ELF-1 (cell line): ENCODE measurements around the gene SAP30L.

Experiments used
- DNase-seq: peaks from one replicate; pipeline ENCODE4 v3.0.0-alpha.2; 2016; ENCODE audit warnings: low read depth, low spot score

Gene SAP30L, protein sequence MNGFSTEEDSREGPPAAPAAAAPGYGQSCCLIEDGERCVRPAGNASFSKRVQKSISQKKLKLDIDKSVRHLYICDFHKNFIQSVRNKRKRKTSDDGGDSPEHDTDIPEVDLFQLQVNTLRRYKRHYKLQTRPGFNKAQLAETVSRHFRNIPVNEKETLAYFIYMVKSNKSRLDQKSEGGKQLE

DNA sequence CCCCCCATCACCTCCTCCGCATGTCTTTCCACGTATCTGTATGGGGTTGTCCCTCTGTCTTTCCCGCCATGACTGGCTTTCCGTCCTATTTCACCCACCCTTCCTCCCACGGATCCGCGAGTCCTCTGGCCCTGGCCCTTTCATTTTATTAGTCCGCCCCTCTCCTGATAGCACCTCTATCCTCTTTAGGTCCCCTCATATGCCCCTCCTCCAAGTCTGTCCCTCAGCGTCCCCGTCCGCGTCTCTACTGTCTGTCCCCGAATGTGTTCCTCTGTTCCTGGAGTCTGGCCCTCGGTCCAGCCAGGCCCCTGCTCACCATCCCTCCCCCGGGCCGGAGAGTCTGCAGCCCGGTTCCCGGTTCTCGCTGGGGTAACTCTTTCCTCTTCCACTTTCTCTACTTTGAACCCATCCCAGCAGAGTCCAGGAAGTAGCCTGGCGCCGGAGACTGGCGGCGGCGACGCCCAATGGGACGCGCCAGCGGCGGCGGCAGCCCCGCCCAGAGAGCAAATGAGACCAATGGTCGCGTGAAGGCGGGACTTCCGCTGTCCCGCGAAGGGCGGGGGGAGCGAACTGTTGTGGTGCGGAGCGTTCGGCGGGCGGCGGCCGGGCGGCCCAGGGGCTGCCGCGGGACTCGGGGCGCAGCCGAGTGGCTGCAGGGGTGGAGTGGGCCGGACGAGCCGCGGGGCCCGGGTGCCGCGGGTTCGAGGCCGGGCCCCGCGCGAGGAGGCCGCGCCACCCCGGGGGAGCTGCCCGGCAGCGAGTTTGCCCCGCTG is at the start of gene SAP30L:
SAP30L (plus strand) TSS at position 576 of the 773 bp plus-strand sequence. CDS start 608 bp downstream, outside the sequence.
- peak; percentile 98 for DNase-seq

DNA sequence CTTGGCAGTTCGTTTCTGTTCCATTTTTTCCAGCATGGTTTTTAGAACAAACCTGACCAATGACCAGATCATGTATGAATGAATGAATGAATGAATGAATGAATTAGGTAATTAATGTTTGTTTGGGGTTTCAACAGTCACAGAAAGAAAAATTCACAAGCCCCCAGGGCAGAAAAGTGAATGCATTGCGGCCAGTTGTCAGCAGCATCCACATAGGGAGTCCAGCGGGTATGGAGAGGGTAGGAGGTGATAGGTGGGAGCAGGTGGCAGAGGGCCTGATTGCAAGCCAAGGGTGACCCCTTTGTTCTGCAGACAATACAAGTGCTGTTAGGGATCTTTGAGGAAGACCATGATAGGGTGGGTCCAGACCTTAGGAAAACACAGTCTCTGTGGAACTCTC is 49.7 kb upstream of the SAP30L start:
- DNase-seq: no peak

DNA sequence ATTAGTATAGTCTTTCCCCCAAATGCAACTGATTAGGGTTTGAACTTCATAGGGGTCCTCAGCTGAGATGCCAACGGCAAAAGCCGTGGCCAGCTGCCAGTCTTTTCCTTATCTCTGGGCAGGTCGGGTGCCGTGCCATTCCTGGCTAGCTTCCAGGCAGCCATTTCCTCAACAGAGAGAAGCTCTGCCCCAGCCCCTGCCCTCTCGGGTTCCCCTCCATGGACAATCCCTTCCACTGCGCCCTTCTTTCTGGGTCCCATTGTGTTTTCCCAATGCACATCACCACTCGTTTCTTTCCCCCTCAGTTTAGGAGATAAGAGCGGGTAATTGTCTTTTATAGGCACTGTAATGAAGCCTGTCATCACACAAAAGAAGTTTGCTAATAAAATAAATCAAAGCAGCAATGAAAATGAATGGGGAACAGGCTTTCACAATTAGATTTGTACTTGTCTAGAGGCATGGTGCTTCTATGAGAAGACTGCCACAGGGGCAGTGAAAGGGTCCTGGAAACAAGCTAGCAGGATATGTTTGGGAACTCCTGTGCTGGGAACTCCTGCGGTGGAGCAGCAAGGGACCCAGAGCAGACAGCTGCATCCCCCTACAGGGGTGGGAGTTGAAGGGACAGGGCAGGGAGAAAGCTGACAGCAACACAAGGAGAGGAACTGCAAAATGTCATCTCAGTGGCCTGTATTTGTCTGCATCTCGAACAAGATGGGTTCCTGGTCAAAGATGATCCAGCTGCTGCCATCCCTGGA is 48.0 kb upstream of the SAP30L start:
- no peak for DNase-seq

DNA sequence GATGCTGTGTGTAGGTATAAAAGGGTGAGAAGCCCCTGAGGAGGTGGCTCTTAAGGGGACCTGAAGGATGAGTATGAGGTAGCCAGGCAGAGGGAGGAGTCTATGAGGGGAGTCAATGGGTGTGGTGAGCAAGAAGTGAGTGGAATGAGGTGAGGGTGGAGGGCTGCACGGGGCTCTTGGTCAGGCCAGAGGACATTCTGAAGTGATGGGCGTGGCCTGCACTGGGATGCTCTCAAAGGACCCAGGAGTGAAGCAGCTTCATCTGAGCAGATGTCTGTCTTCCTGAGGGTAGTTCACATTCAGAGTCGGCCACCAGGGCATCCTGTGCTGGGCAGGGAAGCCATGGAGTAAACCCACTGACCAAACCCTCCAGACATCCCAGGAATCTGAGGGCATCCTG is 45.1 kb upstream of the SAP30L start:
- no peak for DNase-seq

DNA sequence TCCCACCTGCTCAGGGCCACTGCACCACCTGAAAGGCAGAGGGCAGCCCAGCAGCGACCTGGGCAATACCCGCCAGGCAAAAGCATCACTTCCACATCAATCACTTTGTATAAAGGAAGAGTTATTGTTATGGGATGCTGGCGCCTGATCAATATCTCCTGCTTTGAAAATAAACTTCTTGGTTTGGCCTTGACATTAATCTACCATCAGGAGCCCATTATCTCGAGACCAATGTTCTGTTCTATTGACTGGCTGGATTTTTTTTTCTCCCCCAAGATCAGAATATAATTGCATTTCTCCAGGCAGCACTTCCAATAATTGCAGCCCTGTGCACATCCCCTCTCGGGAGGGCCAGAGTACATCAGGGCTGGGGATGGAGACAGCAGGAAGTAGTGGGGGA is 44.4 kb upstream of the SAP30L start:
- no peak for DNase-seq

DNA sequence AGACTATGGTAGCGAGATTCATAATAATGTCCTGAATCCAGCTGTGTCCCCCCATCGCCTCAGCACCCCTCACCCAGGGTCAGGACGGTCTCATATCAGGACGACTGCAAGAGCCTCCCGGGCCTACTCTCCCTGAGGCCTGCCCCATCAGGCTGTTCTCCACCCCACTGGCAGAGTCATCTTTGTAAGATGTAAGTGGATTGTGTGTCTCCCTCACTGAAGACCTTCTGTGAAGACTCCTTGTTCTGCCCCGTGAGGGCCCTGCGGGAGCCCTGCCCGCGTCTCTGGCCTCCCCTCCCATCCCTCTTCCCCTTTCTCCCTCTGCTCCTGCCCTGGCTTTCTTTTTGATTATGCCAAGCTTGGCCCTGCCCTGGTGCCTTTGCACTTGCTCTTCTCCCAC is 43.9 kb upstream of the SAP30L start:
- DNase-seq: no peak

DNA sequence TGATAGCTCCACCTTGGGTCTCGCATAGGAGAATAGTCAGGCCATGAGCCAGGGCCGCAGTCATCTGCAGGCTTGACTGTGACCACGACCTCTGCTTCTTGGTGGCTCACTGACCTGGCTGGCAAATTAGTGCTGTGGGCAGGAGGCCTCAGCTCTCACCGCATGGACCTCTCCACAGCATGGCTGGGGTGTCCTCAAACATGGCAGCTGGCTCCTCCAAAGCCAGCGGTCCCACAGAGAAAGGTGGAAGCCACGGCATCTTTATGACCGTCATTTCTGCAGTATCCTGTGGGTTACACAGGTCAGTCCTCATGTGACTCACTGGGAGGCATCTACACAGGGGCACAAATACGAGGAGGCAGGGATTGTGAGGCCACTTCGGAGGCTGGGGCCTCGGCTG is 43.2 kb upstream of the SAP30L start:
- no peak for DNase-seq

DNA sequence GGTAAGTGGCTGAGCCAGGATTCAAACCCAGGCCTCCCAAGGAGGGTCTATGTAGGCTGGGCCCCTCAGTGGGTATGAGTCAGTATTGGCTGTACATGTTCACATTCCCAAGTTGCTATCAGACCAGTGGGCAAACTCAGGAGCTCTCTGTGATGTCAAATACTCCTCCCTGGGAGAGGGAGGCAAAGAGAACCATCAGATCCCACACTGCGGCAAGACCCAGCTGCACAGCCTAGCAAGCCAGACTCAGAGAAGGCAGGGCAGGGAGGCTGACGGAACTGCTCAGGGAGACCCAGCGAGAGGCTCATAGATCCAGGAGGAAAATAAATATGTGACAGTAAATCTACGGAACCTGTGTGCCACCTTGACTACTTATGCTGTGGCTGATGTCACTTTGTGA is 42.6 kb upstream of the SAP30L start:
- no peak for DNase-seq

DNA sequence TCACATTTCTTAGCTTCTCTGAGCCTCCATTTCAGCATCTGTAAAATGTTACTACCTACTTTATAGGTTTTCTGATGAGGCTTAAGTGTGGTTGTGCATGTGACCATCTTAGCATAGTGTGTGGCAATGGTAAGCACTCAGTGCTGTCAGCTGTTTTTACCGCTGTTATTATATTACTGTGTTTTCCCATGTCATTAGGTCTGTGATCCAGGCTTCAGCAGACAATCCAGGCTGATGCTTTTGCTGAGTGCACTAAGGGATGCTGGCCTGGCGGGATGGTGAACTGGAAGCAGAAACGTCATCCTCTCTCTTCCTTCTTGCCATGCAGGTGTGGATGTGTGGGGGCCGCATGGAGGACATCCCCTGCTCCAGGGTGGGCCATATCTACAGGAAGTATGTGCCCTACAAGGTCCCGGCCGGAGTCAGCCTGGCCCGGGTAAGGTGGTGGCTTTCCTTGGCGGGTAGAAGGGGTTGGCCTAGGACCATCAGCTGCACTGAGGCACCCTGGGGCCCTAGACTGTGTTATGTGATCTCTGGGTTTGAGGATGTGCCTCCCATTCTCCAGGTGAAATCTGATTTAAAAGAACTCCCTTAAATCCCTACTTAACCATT is 41.9 kb upstream of the SAP30L start:
- no peak for DNase-seq

DNA sequence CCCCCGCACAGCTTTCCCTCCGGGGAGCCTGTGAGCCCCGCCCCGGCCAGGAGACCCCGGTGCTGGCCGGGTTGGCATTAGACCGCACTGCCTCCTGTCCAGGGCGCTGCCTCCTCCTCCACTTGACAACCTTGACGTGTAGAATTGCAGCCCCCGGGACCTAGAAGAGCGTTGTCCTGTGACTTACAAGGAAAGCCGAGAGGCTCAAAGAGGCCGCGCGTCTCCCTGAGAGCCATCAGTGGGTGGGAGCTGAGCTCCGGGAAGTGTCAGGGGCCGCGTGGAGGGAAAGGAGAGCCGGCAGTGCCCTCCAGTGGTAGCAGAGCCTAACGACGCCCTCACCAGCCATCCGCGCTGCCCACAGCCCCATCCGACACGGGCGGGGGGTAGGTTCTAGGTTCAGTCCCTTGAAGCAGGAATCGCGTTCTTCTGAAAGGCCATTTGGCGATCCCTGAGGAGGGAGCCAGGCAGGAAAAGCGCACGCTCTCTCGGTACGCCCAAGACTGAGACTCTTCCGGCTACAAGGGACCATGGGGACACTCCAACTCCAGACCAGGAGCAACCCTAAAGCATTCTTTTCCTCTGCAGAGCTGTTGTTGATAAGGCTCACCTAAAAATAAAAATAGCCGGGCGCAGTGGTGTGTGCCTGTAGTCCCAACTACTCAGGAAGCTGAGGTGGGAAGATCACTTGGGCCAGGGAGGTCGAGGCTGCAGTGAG is 40.6 kb upstream of the SAP30L start:
- peak; percentile 96 for DNase-seq

DNA sequence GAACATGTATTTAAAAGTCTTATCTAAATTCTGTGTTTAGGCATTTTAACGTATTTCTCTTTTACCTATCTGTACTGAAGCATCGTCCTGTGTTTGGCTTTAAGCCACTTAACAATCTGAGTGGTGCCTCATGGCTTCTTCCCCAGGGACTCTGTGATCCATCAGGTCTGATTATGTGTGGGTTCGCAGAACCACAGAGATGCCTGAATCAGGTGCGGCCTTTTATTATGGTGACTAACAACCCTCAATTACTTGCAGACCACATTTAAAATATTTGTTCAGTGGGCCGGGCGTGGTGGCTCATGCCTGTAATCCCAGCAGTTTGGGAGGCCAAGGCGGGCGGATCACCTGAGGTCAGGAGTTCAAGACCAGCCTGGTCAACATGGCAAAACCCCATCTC is 39.6 kb upstream of the SAP30L start:
- no peak for DNase-seq

DNA sequence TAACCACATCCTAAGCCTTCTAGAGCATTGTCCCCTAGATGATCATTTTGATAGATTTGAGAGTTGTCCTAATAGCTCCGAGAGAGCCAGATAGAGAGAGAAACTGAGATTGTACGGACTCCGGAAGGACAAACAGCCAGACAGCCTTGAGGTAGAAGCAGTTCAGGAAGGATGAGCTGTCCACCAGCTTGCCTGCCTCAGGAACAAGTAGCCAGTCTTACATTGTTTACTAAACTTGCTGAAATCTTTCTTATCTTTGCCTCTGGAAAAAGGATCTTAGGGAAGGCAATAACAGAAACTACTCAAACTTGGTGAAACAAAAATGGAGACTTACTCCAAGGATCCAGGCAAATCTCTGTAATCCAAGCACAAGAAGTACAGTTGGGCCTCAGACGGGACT is 39.0 kb upstream of the SAP30L start:
- no peak for DNase-seq

DNA sequence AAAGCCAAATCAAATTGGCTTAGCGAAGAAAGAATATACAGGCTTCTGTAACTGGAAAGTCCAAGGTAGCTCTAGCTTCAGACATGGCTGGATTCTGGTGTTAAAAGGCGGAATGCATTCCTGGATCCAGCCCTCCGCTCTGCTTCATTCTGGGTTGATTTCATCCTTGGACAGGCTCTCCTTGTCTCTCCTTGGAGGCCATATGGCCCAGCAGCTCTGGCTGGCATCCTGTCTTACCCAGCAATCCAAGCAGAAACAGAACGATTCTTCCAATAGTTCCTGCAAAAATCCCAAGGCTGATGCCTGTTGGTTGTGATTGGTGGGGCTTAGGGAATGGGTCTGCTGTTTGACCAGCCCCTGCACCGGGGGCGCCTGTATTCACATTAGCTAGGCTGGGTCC is 37.0 kb upstream of the SAP30L start:
- DNase-seq: no peak

DNA sequence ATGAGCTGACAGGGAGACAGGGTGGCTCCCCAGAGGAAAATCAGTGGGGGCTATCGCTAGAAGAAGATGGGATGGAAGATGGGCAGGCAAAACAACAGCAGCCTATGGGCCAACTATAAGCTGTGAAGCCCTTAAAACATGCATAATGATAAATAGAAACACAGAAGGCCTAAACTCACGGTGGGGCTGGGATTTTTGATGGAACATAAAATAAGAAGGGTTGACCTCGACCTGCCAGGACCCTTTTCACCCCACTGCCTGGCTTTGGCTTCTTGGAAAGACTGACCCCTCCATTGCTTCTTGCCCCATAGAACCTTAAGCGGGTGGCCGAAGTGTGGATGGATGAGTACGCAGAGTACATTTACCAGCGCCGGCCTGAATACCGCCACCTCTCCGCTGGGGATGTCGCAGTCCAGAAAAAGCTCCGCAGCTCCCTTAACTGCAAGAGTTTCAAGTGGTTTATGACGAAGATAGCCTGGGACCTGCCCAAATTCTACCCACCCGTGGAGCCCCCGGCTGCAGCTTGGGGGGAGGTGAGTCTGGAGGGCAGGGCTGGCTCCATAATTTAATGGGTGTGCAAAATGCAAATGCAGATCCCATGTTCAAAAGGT is 36.5 kb upstream of the SAP30L start:
- no peak for DNase-seq

DNA sequence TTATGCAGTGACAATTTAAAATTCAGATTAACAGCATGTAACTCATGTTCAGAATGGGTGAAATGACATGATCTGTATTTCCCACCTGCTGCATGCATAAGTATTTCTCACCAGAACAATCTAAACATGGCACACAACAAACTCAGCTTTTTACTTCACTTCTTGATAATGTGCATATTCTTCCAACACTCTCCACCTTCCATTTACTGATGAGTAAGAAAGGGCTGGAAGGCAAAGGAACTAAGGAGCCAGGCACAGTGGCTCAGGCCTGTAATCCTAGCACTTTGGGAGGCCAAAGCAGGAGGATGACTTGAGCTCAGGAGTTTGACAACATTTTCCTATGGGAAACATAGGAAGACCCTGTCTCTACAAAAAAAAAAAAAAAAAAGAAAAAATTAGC is 35.8 kb upstream of the SAP30L start:
- no peak for DNase-seq

DNA sequence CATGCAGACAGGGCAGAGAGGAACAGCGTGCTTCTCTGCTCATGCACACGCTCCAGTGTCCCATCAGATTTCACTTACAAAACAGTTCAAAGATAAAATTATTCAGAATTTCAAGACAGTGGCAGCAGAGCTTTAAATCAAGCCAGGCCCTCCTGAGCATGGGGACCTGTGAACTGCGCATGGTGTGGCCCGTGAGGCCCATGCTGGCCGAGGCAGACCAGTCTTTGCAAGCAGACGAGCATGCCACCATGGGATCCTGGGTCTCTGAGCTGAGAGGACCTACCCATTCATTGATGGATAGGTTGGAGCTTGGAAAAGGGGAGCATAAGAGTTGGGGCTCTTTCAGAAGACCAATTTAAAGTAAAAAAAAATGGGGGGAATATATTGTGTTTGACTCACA is 35.0 kb upstream of the SAP30L start:
- DNase-seq: no peak

DNA sequence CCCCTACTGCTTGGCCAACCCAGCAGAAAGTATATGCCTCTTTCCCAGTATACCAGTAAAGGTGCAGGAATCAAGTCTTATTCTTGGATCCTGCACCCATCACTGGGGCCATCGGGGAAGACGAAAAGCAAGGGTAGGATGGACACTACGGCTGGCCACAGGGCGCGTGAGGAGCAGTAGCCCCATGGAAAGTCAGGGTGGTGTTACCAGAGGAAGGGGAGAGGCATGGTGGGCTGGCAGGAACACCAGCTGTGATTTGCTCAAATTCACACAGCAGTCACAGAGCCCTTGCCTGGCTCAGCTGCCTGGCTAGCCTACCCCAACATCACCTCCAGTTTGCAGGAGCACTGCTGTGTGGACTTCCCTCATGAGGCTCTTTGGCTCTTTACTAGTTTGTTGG is 34.5 kb upstream of the SAP30L start:
- DNase-seq: no peak

DNA sequence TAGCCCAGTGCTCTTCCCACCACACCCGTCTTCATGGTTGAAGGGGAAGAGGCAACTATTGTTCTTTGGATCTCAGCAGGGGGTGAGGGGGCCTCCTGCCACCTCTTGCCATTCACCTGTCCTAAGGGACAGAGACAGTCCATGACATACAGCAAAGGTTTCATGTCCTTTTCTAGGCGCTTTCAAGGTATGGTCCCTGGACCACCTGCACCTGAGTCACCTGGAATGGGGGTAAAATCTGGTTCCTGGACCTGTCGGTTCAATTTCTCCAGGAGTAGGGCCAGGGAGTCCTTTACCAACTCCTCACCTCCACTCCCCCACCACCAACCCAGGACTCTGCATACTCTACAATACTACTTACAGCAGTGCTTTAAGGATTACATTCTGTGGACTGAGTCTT is 33.5 kb upstream of the SAP30L start:
- DNase-seq: no peak

DNA sequence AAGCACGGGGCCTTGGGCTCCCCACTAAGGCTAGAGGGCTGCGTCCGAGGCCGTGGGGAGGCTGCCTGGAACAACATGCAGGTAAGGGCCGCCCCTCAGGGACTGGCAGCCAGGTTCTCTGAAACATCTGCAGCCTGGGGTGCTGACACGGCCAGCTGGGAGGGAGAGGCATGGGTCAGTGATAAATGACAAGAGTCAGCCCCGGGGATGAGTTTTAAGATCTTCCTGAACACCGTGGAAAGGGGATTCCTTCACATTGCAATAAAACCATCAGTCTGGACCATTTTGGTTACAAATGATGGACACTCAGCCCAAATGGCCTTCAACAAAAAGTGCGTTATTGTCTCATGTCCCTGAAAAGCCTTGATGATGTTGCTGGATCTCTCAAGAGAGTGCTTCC is 32.9 kb upstream of the SAP30L start:
- no peak for DNase-seq

DNA sequence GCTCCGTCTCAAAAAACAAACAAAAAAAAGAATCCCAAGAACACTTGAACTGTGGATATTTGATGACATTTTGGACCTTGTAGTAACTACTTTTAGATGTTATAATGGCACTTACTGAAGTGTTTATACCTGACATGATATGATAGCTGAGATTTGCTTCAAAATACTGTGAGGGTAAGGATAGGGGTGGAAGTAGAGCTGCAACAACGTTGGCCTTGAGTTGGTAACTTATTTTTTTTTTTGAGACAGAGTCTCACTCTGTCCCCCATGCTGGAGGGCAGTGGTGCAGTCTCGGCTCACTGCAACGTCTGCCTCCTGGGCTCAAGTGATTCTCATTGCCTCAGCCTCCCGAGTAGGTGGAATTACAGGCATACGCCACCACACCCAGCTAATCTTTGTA is 30.7 kb upstream of the SAP30L start:
- no peak for DNase-seq

DNA sequence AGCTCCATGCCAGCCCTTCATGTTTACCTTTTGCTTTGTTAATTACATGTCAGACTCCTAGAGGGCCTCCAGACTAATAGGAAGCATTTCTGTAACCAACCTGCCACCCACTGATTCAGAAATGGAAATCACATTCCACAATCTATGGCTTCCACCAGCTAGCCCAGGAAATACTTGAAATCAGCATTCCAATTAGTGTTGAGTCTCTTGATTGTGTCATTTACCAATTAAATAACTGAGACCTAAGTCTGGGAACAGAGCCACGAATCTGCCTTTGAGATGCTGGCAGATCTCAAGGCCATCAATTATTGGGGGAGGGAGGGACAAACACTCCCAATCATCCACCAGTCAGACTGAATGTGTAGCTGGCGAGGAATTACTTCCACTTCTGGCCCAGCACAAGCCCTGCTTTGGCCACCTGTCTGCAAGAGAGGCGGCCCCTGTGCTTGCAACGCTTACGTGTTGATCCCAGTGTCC is 27.4 kb upstream of the SAP30L start:
- no peak for DNase-seq
